SK-N-SH treated with all-trans-retinoic acid at 6 μM for 48 hours (cell line): ENCODE measurements around the gene IGFL4.

Experiments
- ARNTL ChIP-seq: fragments of 450-650 bp; formaldehyde crosslinking; IDR thresholded peaks from 2 replicates; pipeline ENCODE4 v1.5.0; 2020; ENCODE audit warnings: low read depth, mild to moderate bottlenecking, moderate library complexity, borderline replicate concordance
- BACH2 ChIP-seq: fragments of 250-450 bp; sonication (Bioruptor Pico); IDR thresholded peaks from 2 replicates; pipeline ENCODE4 v1.9.0; 2021; ENCODE audit warnings: mild to moderate bottlenecking, borderline replicate concordance
- CSDC2 ChIP-seq: fragments of 250-450 bp; sonication (Bioruptor Pico); IDR thresholded peaks from 2 replicates; pipeline ENCODE4 v1.5.0; 2020; ENCODE audit warnings: mild to moderate bottlenecking, moderate library complexity
- ISL1 ChIP-seq: fragments of 250-450 bp; sonication (Bioruptor Pico); IDR thresholded peaks from 2 replicates; pipeline ENCODE4 v2.1.2; 2022; ENCODE audit warnings: mild to moderate bottlenecking, moderate library complexity
- OSR1 ChIP-seq: fragments of 250-450 bp; sonication (Bioruptor Pico); IDR thresholded peaks from 2 replicates; pipeline ENCODE4 v1.8.0; 2022; ENCODE audit warnings: moderate library complexity, mild to moderate bottlenecking, inconsistent platforms
- PPARA ChIP-seq: fragments of 250-450 bp; sonication (Bioruptor Pico); IDR thresholded peaks from 2 replicates; pipeline ENCODE4 v1.5.0; 2020; ENCODE audit warnings: mild to moderate bottlenecking, borderline replicate concordance
- RARB ChIP-seq: fragments of 250-450 bp; sonication (Bioruptor Pico); IDR thresholded peaks from 2 replicates; pipeline ENCODE4 v1.8.0; 2021; ENCODE audit warnings: mild to moderate bottlenecking, moderate library complexity
- ZFP3 ChIP-seq: fragments of 250-450 bp; sonication (Bioruptor Pico); IDR thresholded peaks from 2 replicates; pipeline ENCODE4 v1.5.0; 2020; ENCODE audit warnings: mild to moderate bottlenecking, moderate library complexity
- ZFP30 ChIP-seq: fragments of 450-650 bp; formaldehyde crosslinking; IDR thresholded peaks from 2 replicates; pipeline ENCODE4 v1.5.0; 2022; ENCODE audit warnings: mild to moderate bottlenecking, moderate library complexity
- ZNF565 ChIP-seq: fragments of 450-650 bp; formaldehyde crosslinking; conservative IDR thresholded peaks from 2 replicates; pipeline ENCODE4 v1.5.0; 2020; ENCODE audit warnings: low read depth, mild to moderate bottlenecking, moderate library complexity
- ZNF8 ChIP-seq: fragments of 450-650 bp; formaldehyde crosslinking; IDR thresholded peaks from 2 replicates; pipeline ENCODE4 v1.5.0; 2020; ENCODE audit warnings: mild to moderate bottlenecking, moderate library complexity
- TF ChIP-seq, protein P1 (sequence below): fragments of 250-450 bp; sonication (Bioruptor Pico); IDR thresholded peaks from 2 replicates; pipeline ENCODE4 v1.8.0; 2020; ENCODE audit warnings: mild to moderate bottlenecking, moderate library complexity, borderline replicate concordance
- TF ChIP-seq, protein P2 (sequence below): fragments of 250-450 bp; sonication (Bioruptor Pico); IDR thresholded peaks from 2 replicates; pipeline ENCODE4 v1.5.0; 2020; ENCODE audit warnings: mild to moderate bottlenecking, moderate library complexity

DNA sequence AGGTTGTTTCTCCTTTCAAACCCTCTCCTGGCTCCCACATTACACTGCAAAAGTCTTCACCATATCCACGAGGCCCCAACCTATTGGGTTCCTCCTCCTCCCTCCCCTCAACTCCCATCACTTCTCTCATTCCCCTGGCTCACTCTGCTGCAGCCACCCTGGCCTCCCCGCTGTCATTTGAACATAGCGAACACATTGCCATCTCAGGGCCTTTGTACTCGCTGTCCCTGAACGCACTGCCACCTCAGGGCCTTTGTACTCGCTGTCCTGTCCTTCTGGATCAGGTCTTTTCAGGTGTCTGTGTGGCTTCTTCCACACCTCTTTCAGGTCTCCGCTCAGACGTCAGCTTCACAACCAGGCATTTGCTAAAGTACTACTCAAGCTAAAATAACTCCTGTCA, 43.9 kb downstream of the IGFL4 start:
- TF ChIP-seq ISL1 (CRISPR knock-in tag) (no peak), RARB (no peak), OSR1 (CRISPR knock-in tag) (no peak), ZFP30 (CRISPR knock-in tag) (no peak), ZNF565 (CRISPR knock-in tag) (no peak), PPARA (CRISPR knock-in tag) (no peak), CSDC2 (CRISPR knock-in tag) (no peak), ZNF8 (CRISPR knock-in tag) (no peak), ZFP3 (CRISPR knock-in tag) (no peak), ARNTL (no peak), BACH2 (no peak)
- TF ChIP-seq, protein P1, sequence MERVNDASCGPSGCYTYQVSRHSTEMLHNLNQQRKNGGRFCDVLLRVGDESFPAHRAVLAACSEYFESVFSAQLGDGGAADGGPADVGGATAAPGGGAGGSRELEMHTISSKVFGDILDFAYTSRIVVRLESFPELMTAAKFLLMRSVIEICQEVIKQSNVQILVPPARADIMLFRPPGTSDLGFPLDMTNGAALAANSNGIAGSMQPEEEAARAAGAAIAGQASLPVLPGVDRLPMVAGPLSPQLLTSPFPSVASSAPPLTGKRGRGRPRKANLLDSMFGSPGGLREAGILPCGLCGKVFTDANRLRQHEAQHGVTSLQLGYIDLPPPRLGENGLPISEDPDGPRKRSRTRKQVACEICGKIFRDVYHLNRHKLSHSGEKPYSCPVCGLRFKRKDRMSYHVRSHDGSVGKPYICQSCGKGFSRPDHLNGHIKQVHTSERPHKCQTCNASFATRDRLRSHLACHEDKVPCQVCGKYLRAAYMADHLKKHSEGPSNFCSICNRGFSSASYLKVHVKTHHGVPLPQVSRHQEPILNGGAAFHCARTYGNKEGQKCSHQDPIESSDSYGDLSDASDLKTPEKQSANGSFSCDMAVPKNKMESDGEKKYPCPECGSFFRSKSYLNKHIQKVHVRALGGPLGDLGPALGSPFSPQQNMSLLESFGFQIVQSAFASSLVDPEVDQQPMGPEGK (CRISPR knock-in tag) = no peak
- TF ChIP-seq, protein P2, sequence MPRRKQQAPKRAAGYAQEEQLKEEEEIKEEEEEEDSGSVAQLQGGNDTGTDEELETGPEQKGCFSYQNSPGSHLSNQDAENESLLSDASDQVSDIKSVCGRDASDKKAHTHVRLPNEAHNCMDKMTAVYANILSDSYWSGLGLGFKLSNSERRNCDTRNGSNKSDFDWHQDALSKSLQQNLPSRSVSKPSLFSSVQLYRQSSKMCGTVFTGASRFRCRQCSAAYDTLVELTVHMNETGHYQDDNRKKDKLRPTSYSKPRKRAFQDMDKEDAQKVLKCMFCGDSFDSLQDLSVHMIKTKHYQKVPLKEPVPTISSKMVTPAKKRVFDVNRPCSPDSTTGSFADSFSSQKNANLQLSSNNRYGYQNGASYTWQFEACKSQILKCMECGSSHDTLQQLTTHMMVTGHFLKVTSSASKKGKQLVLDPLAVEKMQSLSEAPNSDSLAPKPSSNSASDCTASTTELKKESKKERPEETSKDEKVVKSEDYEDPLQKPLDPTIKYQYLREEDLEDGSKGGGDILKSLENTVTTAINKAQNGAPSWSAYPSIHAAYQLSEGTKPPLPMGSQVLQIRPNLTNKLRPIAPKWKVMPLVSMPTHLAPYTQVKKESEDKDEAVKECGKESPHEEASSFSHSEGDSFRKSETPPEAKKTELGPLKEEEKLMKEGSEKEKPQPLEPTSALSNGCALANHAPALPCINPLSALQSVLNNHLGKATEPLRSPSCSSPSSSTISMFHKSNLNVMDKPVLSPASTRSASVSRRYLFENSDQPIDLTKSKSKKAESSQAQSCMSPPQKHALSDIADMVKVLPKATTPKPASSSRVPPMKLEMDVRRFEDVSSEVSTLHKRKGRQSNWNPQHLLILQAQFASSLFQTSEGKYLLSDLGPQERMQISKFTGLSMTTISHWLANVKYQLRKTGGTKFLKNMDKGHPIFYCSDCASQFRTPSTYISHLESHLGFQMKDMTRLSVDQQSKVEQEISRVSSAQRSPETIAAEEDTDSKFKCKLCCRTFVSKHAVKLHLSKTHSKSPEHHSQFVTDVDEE (CRISPR knock-in tag) = no peak
